ENCODE measurements around the gene CPPED1. TPM values are rescaled to one million over a fixed set of nuclear protein-coding genes. Genes with fewer than 3 reads are reported as not detected.

CPPED1 gene
- total and polyA plus RNA-seq, 2 experiments from 2014 or later = 6.2 to 7.3 TPM

- TF ChIP-seq, protein P1, sequence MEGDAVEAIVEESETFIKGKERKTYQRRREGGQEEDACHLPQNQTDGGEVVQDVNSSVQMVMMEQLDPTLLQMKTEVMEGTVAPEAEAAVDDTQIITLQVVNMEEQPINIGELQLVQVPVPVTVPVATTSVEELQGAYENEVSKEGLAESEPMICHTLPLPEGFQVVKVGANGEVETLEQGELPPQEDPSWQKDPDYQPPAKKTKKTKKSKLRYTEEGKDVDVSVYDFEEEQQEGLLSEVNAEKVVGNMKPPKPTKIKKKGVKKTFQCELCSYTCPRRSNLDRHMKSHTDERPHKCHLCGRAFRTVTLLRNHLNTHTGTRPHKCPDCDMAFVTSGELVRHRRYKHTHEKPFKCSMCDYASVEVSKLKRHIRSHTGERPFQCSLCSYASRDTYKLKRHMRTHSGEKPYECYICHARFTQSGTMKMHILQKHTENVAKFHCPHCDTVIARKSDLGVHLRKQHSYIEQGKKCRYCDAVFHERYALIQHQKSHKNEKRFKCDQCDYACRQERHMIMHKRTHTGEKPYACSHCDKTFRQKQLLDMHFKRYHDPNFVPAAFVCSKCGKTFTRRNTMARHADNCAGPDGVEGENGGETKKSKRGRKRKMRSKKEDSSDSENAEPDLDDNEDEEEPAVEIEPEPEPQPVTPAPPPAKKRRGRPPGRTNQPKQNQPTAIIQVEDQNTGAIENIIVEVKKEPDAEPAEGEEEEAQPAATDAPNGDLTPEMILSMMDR (conservative IDR thresholded peaks at IDR 0.05; ENCODE audit: low read depth in 2 of 2) = no peak
Observed at GRCh38 chr16:12803203-12804093, at the start of gene CPPED1 (continued).

DNA sequence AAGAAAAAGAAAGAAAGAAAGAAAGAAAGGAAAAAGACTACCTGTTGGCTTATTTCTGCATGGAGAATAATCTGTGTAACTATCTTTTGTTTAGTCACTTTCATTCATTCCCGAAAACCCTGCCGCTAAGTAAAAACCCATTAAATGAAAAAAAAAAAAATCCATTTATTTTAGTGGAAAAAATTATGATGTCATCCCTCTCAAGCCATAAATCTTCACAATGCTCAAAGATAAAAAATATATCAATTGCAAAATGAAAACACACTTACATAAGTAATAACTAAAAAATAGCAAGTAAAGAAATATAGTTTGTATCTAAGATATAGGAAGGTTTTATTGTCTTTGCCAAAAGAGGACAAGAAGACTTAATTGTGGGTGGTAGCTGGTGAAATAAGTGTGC lies 46.5 kb upstream of the CPPED1 start:
- Histone ChIP-seq H3K79me2 (replicated peaks; ENCODE audit: insufficient read depth) (no peaks in the 10 kb centered on the region), H3K27ac (ENCODE audit: low read depth) (no peak overlapping the region), H3K4me2 (no peak overlapping the region), H4K20me1 (replicated peaks; ENCODE audit: insufficient read depth) (no peaks in the 10 kb centered on the region), H3K4me3 (no peak overlapping the region), H3K9me2 (ENCODE audit: insufficient read depth) (no peaks in the 10 kb centered on the region; the same call in 1 of the 2 replicates), H3K4me1 (ENCODE audit: insufficient read depth) (no peaks in the 10 kb centered on the region), H3K36me3 (ENCODE audit: insufficient read depth) (no peaks in the 10 kb centered on the region), H3K27me3 (ENCODE audit: insufficient read depth) (no peaks in the 10 kb centered on the region), H2AFZ (no peak overlapping the region), H3F3A (replicated peaks; ENCODE audit: low read depth) (no peaks in the 10 kb centered on the region)
- Mint-ChIP-seq H3K36me3 (ENCODE audit: low read depth) (no peaks in the 10 kb centered on the region), H3K27ac (no peak overlapping the region), H3K4me1 (no peaks in the 10 kb centered on the region), H3K4me3 (no peak overlapping the region), H3K27me3 (ENCODE audit: insufficient read depth, low read depth, poor library complexity) (peaks cover 2% of the 10 kb centered on the region), H3K9me3 (no peaks in the 10 kb centered on the region)
- ATAC-seq (no peak), DNase-seq (ENCODE audit: low spot score) (no peak)
- TF ChIP-seq EZH2 (IDR thresholded peaks at IDR 0.05; ENCODE audit: low read depth, unreplicated experiment) = no peak
- TF ChIP-seq CREB1 (CRISPR knock-in tag; IDR thresholded peaks at IDR 0.05; ENCODE audit: low read depth) = no peak
- TF ChIP-seq JUNB (IDR thresholded peaks at IDR 0.05; ENCODE audit: unreplicated experiment) = no peak
- TF ChIP-seq, protein P1 (conservative IDR thresholded peaks at IDR 0.05; ENCODE audit: low read depth in 2 of 2) = no peak
- TF ChIP-seq ZNF331 (CRISPR knock-in tag; IDR thresholded peaks at IDR 0.05; ENCODE audit: low read depth) = no peak
- no peak for TF ChIP-seq POLR2AphosphoS5 (IDR thresholded peaks at IDR 0.05; ENCODE audit: low read depth)

DNA sequence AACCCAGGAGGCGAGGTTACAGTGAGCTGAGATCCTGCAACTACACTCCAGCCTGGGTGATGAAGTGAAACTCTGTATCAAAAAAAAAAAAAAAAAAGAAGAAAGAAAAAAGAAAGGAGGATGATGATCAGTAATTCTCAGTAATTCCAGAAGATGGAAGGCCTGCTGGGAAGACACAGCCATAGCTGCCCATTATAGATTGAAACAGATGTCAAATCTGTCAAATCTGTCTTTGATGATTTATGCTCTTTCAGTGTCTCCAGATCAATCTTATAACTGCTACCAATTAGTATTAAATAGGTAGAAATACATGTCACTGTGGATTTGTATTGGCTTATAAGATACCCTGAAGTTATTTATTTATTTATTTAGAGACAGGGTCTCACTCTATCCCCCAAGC lies 42.9 kb upstream of the CPPED1 start:
- no peaks in the 10 kb centered on the region for H4K20me1 ChIP-seq (replicated peaks; ENCODE audit: insufficient read depth)
- no peaks in the 10 kb centered on the region for H3K4me1 ChIP-seq (ENCODE audit: insufficient read depth)
- Mint-ChIP-seq H3K27ac (no peak overlapping the region), H3K4me3 (no peak overlapping the region), H3K27me3 (ENCODE audit: insufficient read depth, low read depth, poor library complexity) (no peaks in the 10 kb centered on the region), H3K36me3 (ENCODE audit: low read depth) (no peaks in the 10 kb centered on the region), H3K9me3 (no peaks in the 10 kb centered on the region), H3K4me1 (no peaks in the 10 kb centered on the region)
- H3K4me3 ChIP-seq = no peak overlapping the region
- no peak overlapping the region for H2AFZ ChIP-seq
- H3F3A ChIP-seq (replicated peaks; ENCODE audit: low read depth) = no peaks in the 10 kb centered on the region
- H3K27me3 ChIP-seq (ENCODE audit: insufficient read depth) = no peaks in the 10 kb centered on the region
- H3K27ac ChIP-seq (ENCODE audit: low read depth) = no peak overlapping the region
- ATAC-seq (no peak), DNase-seq (ENCODE audit: low spot score) (no peak)
- no peaks in the 10 kb centered on the region for H3K36me3 ChIP-seq (ENCODE audit: insufficient read depth)
- no peaks in the 10 kb centered on the region for H3K79me2 ChIP-seq (replicated peaks; ENCODE audit: insufficient read depth)
- H3K9me2 ChIP-seq (ENCODE audit: insufficient read depth) = no peaks in the 10 kb centered on the region
- H3K4me2 ChIP-seq = no peak overlapping the region
- no peak for TF ChIP-seq STAT1 (IDR thresholded peaks at IDR 0.05; ENCODE audit: unreplicated experiment)
- no peak for TF ChIP-seq ZNF114 (CRISPR knock-in tag; IDR thresholded peaks at IDR 0.05)
- no peak for TF ChIP-seq NANOG (IDR thresholded peaks at IDR 0.05; ENCODE audit: borderline replicate concordance)
- TF ChIP-seq EZH2 (IDR thresholded peaks at IDR 0.05; ENCODE audit: low read depth, unreplicated experiment) = no peak
- TF ChIP-seq, protein P2, sequence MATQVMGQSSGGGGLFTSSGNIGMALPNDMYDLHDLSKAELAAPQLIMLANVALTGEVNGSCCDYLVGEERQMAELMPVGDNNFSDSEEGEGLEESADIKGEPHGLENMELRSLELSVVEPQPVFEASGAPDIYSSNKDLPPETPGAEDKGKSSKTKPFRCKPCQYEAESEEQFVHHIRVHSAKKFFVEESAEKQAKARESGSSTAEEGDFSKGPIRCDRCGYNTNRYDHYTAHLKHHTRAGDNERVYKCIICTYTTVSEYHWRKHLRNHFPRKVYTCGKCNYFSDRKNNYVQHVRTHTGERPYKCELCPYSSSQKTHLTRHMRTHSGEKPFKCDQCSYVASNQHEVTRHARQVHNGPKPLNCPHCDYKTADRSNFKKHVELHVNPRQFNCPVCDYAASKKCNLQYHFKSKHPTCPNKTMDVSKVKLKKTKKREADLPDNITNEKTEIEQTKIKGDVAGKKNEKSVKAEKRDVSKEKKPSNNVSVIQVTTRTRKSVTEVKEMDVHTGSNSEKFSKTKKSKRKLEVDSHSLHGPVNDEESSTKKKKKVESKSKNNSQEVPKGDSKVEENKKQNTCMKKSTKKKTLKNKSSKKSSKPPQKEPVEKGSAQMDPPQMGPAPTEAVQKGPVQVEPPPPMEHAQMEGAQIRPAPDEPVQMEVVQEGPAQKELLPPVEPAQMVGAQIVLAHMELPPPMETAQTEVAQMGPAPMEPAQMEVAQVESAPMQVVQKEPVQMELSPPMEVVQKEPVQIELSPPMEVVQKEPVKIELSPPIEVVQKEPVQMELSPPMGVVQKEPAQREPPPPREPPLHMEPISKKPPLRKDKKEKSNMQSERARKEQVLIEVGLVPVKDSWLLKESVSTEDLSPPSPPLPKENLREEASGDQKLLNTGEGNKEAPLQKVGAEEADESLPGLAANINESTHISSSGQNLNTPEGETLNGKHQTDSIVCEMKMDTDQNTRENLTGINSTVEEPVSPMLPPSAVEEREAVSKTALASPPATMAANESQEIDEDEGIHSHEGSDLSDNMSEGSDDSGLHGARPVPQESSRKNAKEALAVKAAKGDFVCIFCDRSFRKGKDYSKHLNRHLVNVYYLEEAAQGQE (IDR thresholded peaks at IDR 0.05; ENCODE audit: unreplicated experiment) = no peak
- no peak for TF ChIP-seq POLR2AphosphoS5 (IDR thresholded peaks at IDR 0.05; ENCODE audit: low read depth)
- TF ChIP-seq JUNB (IDR thresholded peaks at IDR 0.05; ENCODE audit: unreplicated experiment) = no peak
- no peak for TF ChIP-seq ETS1 (IDR thresholded peaks at IDR 0.05)
- TF ChIP-seq CREB1 (CRISPR knock-in tag; IDR thresholded peaks at IDR 0.05; ENCODE audit: low read depth) = no peak

All from GM23338 (cell line).